ENCODE measurements around the gene IPO9. TPM values are rescaled to one million over a fixed set of nuclear protein-coding genes. Genes with fewer than 3 reads are reported as not detected.

The IPO9 gene
- total RNA-seq, 4 donors from 2014 or later: 9.6 to 23.1 (median 13.4) TPM

DNA sequence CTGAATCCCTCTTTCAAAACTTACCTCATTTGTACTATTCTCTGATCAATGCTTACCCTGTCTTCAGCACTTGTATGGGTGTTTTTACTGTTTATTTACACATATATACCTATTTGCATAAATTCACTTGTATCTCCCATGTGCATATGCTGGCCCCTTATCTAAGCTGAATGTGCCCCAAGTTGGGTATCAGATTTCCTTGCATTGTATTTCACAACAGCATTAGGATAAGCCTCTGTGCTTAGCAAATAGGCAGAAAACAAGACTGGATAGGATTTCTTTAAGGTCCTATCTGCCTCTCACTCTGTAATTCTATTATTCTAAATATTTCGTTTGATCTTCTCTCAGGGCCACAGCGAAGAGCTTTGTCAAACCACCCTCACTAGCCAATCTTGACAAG, 45.9 kb upstream of the IPO9 start:
- peaks cover 0 to 49% (median 0%) of the 10 kb centered on the region in 3 donors for H3K36me3 ChIP-seq
- H3K27ac ChIP-seq: no peak overlapping the region
- no peak for TF ChIP-seq CTCF (IDR thresholded peaks at IDR 0.05)
- no peak for TF ChIP-seq POLR2A (IDR thresholded peaks at IDR 0.05)

DNA sequence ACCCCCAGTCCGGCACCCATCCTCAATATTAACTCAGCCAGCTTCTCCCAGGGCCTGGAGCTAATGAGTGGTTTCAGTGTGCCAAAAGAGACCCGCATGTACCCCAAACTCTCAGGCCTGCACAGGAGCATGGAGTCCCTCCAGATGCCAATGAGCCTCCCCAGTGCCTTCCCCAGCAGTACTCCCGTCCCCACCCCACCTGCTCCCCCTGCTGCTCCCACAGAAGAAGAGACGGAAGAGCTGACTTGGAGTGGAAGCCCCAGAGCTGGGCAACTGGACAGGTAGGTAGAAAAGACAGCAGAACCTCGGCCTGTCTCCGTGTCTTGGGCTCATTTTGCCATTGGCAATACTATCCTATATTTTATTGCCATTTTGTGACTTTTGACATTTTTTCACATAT, 45.4 kb upstream of the IPO9 start:
- no peak for DNase-seq
- H3K4me3 ChIP-seq: no peak overlapping the region
- no peaks in the 10 kb centered on the region for H3K9me3 ChIP-seq
- no peak overlapping the region for H3K27ac ChIP-seq
- H3K4me1 ChIP-seq: no peaks in the 10 kb centered on the region
- H3K27me3 ChIP-seq: no peaks in the 10 kb centered on the region
- TF ChIP-seq CTCF (IDR thresholded peaks at IDR 0.05) (no peak), POLR2A (IDR thresholded peaks at IDR 0.05) (no peak)
- H3K36me3 ChIP-seq: peaks cover 0 to 54% (median 0%) of the 10 kb centered on the region in 3 donors

More for the DNA sequence above, 45.9 kb upstream of the IPO9 start:
- Histone ChIP-seq H3K9me3 (no peaks in the 10 kb centered on the region), H3K4me1 (peaks cover 0 to 3% (median 0%) of the 10 kb centered on the region in 4 donors), H3K4me3 (no peak overlapping the region), H3K27me3 (no peaks in the 10 kb centered on the region)
- no peak for DNase-seq

DNA sequence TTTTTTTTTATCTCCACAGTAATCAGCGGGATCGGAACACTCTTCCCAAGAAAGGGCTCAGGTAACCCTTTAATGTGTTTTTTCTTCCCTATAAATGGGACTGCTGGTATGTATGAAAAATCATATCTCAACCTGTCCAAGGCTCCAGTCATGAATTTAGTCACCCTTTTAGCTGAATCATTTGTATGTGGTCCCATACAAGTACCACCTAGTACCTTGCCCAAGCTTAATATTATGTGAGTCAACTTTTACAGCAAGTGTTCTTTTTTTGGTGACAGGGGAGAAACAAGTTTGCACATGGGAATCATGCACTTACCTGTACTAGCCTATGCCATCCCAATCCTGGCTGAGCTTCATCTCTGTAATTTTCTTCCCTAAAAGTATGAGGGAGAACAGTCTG, 43.7 kb upstream of the IPO9 start:
- Histone ChIP-seq H3K27me3 (no peaks in the 10 kb centered on the region), H3K9me3 (no peaks in the 10 kb centered on the region), H3K36me3 (peaks cover 0 to 64% (median 0%) of the 10 kb centered on the region in 3 donors), H3K4me1 (no peaks in the 10 kb centered on the region), H3K4me3 (no peak overlapping the region), H3K27ac (no peak overlapping the region)
- TF ChIP-seq CTCF (IDR thresholded peaks at IDR 0.05) (no peak), POLR2A (IDR thresholded peaks at IDR 0.05) (no peak)
- no peak for DNase-seq

DNA sequence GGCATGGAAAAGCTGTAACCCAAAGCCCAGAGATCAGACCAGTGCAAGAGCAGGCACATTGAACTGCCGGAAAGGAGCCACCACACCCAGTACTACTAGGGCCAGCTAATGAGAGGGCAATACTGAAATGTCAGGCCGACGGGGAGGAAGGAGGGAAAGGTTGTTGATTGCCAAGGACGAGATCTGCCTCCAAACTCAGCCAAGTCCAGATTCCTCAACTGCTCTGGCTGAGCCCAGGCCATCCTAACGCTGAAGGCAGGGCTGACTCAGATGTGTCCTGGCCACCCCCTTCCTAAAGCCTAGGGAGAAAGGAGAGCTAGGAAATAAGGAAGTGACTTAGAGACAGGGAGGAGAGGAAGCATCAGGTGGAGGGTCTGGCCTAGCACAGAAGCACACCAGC, 42.1 kb upstream of the IPO9 start:
- peaks cover 0 to 69% (median 0%) of the 10 kb centered on the region in 3 donors for H3K36me3 ChIP-seq
- DNase-seq: no peak
- H3K4me3 ChIP-seq: no peak overlapping the region

GRCh38 chr1:201788296-201788695, 40.7 kb upstream of the IPO9 start:
- Histone ChIP-seq H3K9me3 (no peaks in the 10 kb centered on the region), H3K27me3 (no peaks in the 10 kb centered on the region), H3K4me3 (no peak overlapping the region), H3K27ac (no peak overlapping the region), H3K4me1 (peaks cover 0 to 23% (median 0%) of the 10 kb centered on the region in 4 donors), H3K36me3 (peaks cover 0 to 56% (median 0%) of the 10 kb centered on the region in 3 donors)
- no peak for DNase-seq
- no peak for TF ChIP-seq POLR2A (IDR thresholded peaks at IDR 0.05)
- no peak for TF ChIP-seq CTCF (IDR thresholded peaks at IDR 0.05)

More for the DNA sequence above, 42.1 kb upstream of the IPO9 start:
- TF ChIP-seq CTCF (IDR thresholded peaks at IDR 0.05): no peak
- TF ChIP-seq POLR2A (IDR thresholded peaks at IDR 0.05): no peak
- no peaks in the 10 kb centered on the region for H3K9me3 ChIP-seq
- no peaks in the 10 kb centered on the region for H3K27me3 ChIP-seq
- H3K27ac ChIP-seq: no peak overlapping the region
- H3K4me1 ChIP-seq: peaks cover 0 to 10% (median 0%) of the 10 kb centered on the region in 4 donors

DNA sequence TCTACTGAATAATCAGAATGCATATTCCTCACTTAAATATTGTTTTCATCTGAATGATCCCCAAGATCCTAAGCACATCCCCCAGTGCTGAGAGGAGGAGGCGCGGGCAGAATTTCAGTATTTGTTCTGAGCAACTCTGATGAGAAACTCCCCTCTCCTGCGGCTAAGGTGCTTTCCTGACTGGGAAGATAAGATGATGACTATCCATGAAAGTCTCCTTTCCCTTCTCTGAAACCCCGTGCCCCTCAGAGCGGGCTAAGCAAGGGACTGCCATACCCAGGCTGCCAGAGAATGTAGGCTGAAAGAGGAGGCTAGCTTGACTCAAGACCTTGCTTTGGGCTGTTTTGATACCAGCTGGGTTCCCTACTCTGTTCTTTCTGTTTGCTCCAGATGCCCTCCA, 39.7 kb upstream of the IPO9 start:
- TF ChIP-seq CTCF (IDR thresholded peaks at IDR 0.05): no peak
- TF ChIP-seq POLR2A (IDR thresholded peaks at IDR 0.05): no peak
- Histone ChIP-seq H3K27ac (peak overlapping the region in 1 of 4 donors; percentile 74), H3K9me3 (no peaks in the 10 kb centered on the region), H3K4me3 (no peak overlapping the region), H3K36me3 (peaks cover 0 to 55% (median 0%) of the 10 kb centered on the region in 3 donors), H3K4me1 (peaks cover 0 to 23% (median 0%) of the 10 kb centered on the region in 4 donors), H3K27me3 (no peaks in the 10 kb centered on the region)
- no peak for DNase-seq

Measured in Peyer's patch (tissue), 4 donors.